Measurements from ENCODE around the gene NR5A1.

Gene NR5A1

GRCh38 chr9:124479947-124480620, 27.1 kb downstream of the NR5A1 start:
- no peak overlapping the region for H3K4me3 ChIP-seq (ENCODE audit: low read depth, low read length)

GRCh38 chr9:124479371-124479770, 27.8 kb downstream of the NR5A1 start:
- DNase-seq (ENCODE audit: low read depth, low spot score) = no peak
- in situ Hi-C loops (cut with HindIII; ENCODE audit: low sequenced_read_pairs) = no loop called here
- no peak for TF ChIP-seq CTCF (IDR thresholded peaks at IDR 0.05; ENCODE audit: low read depth, low read length)
- H3K4me3 ChIP-seq (ENCODE audit: low read depth, low read length) = no peak overlapping the region

More at GRCh38 chr9:124479947-124480620, 27.1 kb downstream of the NR5A1 start:
- no peak for DNase-seq (ENCODE audit: low read depth, low spot score)
- no peak for TF ChIP-seq CTCF (IDR thresholded peaks at IDR 0.05; ENCODE audit: low read depth, low read length)
- in situ Hi-C loops (cut with HindIII; ENCODE audit: low sequenced_read_pairs) = no loop called here

- no peak for TF ChIP-seq CTCF (IDR thresholded peaks at IDR 0.05; ENCODE audit: low read depth, low read length)
- in situ Hi-C loops (cut with HindIII; ENCODE audit: low sequenced_read_pairs) = no loop called here
- DNase-seq (ENCODE audit: low read depth, low spot score) = no peak
- no peak overlapping the region for H3K4me3 ChIP-seq (ENCODE audit: low read depth, low read length)
Measured at GRCh38 chr9:124478354-124478753, 28.8 kb downstream of the NR5A1 start.

- H3K4me3 ChIP-seq (ENCODE audit: low read depth, low read length) = no peak overlapping the region
- no peak for TF ChIP-seq CTCF (IDR thresholded peaks at IDR 0.05; ENCODE audit: low read depth, low read length)
- in situ Hi-C loops (cut with HindIII; ENCODE audit: low sequenced_read_pairs) = no loop called here
- no peak for DNase-seq (ENCODE audit: low read depth, low spot score)
Measured at GRCh38 chr9:124477648-124478285, 29.4 kb downstream of the NR5A1 start.

GRCh38 chr9:124477211-124477647, 30.0 kb downstream of the NR5A1 start:
- no peak overlapping the region for H3K4me3 ChIP-seq (ENCODE audit: low read depth, low read length)
- TF ChIP-seq CTCF (IDR thresholded peaks at IDR 0.05; ENCODE audit: low read depth, low read length) = no peak
- in situ Hi-C loops (cut with HindIII; ENCODE audit: low sequenced_read_pairs) = no loop called here
- DNase-seq (ENCODE audit: low read depth, low spot score) = no peak

- no peak for DNase-seq (ENCODE audit: low read depth, low spot score)
- no peak overlapping the region for H3K4me3 ChIP-seq (ENCODE audit: low read depth, low read length)
- in situ Hi-C loops (cut with HindIII; ENCODE audit: low sequenced_read_pairs) = no loop called here
- TF ChIP-seq CTCF (IDR thresholded peaks at IDR 0.05; ENCODE audit: low read depth, low read length) = no peak
Measured at GRCh38 chr9:124475868-124476690, 31.1 kb downstream of the NR5A1 start.
